ENCODE measurements around the gene RFX8.

The RFX8 gene

GRCh38 chr2:101368376-101368775 lies 106.5 kb downstream of the RFX8 start:
- TF ChIP-seq REST (IDR thresholded peaks at IDR 0.05; ENCODE audit: insufficient read depth in 1 of 2, low read depth in 2 of 2, low read length in 2 of 2) (no peak), SIN3A (IDR thresholded peaks at IDR 0.05; ENCODE audit: borderline replicate concordance, insufficient read depth, low read length) (no peak), FOXP2 (optimal IDR thresholded peaks at IDR 0.05; ENCODE audit: borderline replicate concordance, extremely low read depth, extremely low read length, insufficient read depth) (no peak), POLR2AphosphoS5 (IDR thresholded peaks at IDR 0.05; ENCODE audit: low read depth, low read length) (no peak), TAF1 (IDR thresholded peaks at IDR 0.05; ENCODE audit: borderline replicate concordance, insufficient read depth, low read length) (no peak)

- no peak for TF ChIP-seq FOXP2 (optimal IDR thresholded peaks at IDR 0.05; ENCODE audit: borderline replicate concordance, extremely low read depth, extremely low read length, insufficient read depth)
- no peak for TF ChIP-seq TAF1 (IDR thresholded peaks at IDR 0.05; ENCODE audit: borderline replicate concordance, insufficient read depth, low read length)
- TF ChIP-seq REST (IDR thresholded peaks at IDR 0.05; ENCODE audit: insufficient read depth in 1 of 2, low read depth in 2 of 2, low read length in 2 of 2): no peak
- TF ChIP-seq SIN3A (IDR thresholded peaks at IDR 0.05; ENCODE audit: borderline replicate concordance, insufficient read depth, low read length): no peak
- TF ChIP-seq POLR2AphosphoS5 (IDR thresholded peaks at IDR 0.05; ENCODE audit: low read depth, low read length): no peak
These were observed 107.4 kb downstream of the RFX8 start for GRCh38 chr2:101367508-101367907.

GRCh38 chr2:101364878-101365277 lies 110.0 kb downstream of the RFX8 start:
- TF ChIP-seq SIN3A (IDR thresholded peaks at IDR 0.05; ENCODE audit: borderline replicate concordance, insufficient read depth, low read length): no peak
- TF ChIP-seq POLR2AphosphoS5 (IDR thresholded peaks at IDR 0.05; ENCODE audit: low read depth, low read length): no peak
- no peak for TF ChIP-seq REST (IDR thresholded peaks at IDR 0.05; ENCODE audit: insufficient read depth in 1 of 2, low read depth in 2 of 2, low read length in 2 of 2)
- no peak for TF ChIP-seq TAF1 (IDR thresholded peaks at IDR 0.05; ENCODE audit: borderline replicate concordance, insufficient read depth, low read length)
- no peak for TF ChIP-seq FOXP2 (optimal IDR thresholded peaks at IDR 0.05; ENCODE audit: borderline replicate concordance, extremely low read depth, extremely low read length, insufficient read depth)

GRCh38 chr2:101362777-101363176 lies 112.1 kb downstream of the RFX8 start:
- no peak for TF ChIP-seq REST (IDR thresholded peaks at IDR 0.05; ENCODE audit: insufficient read depth in 1 of 2, low read depth in 2 of 2, low read length in 2 of 2)
- no peak for TF ChIP-seq SIN3A (IDR thresholded peaks at IDR 0.05; ENCODE audit: borderline replicate concordance, insufficient read depth, low read length)

GRCh38 chr2:101362316-101362715 lies 112.6 kb downstream of the RFX8 start:
- no peak for TF ChIP-seq TAF1 (IDR thresholded peaks at IDR 0.05; ENCODE audit: borderline replicate concordance, insufficient read depth, low read length)
- TF ChIP-seq FOXP2 (optimal IDR thresholded peaks at IDR 0.05; ENCODE audit: borderline replicate concordance, extremely low read depth, extremely low read length, insufficient read depth): no peak
- TF ChIP-seq SIN3A (IDR thresholded peaks at IDR 0.05; ENCODE audit: borderline replicate concordance, insufficient read depth, low read length): no peak
- no peak for TF ChIP-seq POLR2AphosphoS5 (IDR thresholded peaks at IDR 0.05; ENCODE audit: low read depth, low read length)
- no peak for TF ChIP-seq REST (IDR thresholded peaks at IDR 0.05; ENCODE audit: insufficient read depth in 1 of 2, low read depth in 2 of 2, low read length in 2 of 2)

Data from PFSK-1 (cell line).